HuH-7 (cell line): ENCODE measurements around the gene TGFBR2.

Source experiments
- DNase-seq: peaks from one replicate; pipeline ENCODE4 v3.0.0; 2011; ENCODE audit warnings: low spot score

The TGFBR2 gene

GRCh38 chr3:30675006-30675405, 68.6 kb downstream of the TGFBR2 start:
- no peak for DNase-seq

GRCh38 chr3:30675774-30676173, 69.4 kb downstream of the TGFBR2 start:
- DNase-seq: no peak

- no peak for DNase-seq
Observed at GRCh38 chr3:30676424-30677346, 70.3 kb downstream of the TGFBR2 start.

GRCh38 chr3:30677347-30677685, 70.9 kb downstream of the TGFBR2 start:
- no peak for DNase-seq

- DNase-seq: no peak
Observed at GRCh38 chr3:30679045-30679444, 72.6 kb downstream of the TGFBR2 start.

- DNase-seq: no peak
Observed at GRCh38 chr3:30680789-30681648, 74.6 kb downstream of the TGFBR2 start.

GRCh38 chr3:30681649-30682211, 75.3 kb downstream of the TGFBR2 start:
- DNase-seq: no peak

- no peak for DNase-seq
Observed at GRCh38 chr3:30682434-30683155, 76.2 kb downstream of the TGFBR2 start.

- no peak for DNase-seq
Observed at GRCh38 chr3:30683769-30684168, 77.4 kb downstream of the TGFBR2 start.

GRCh38 chr3:30684356-30684755, 78.0 kb downstream of the TGFBR2 start:
- no peak for DNase-seq

- no peak for DNase-seq
Observed at GRCh38 chr3:30685267-30685667, 78.9 kb downstream of the TGFBR2 start.

GRCh38 chr3:30686176-30686575, 79.8 kb downstream of the TGFBR2 start:
- DNase-seq: no peak

- DNase-seq: no peak
Observed at GRCh38 chr3:30686799-30687198, 80.4 kb downstream of the TGFBR2 start.

GRCh38 chr3:30687930-30688570, 81.6 kb downstream of the TGFBR2 start:
- no peak for DNase-seq

- DNase-seq: peak; percentile 23
Observed at GRCh38 chr3:30688776-30689641, 82.6 kb downstream of the TGFBR2 start.

- DNase-seq: no peak
Observed at GRCh38 chr3:30690199-30690598, 83.8 kb downstream of the TGFBR2 start.

- no peak for DNase-seq
Observed at GRCh38 chr3:30691249-30691880, 85.0 kb downstream of the TGFBR2 start.

- DNase-seq: no peak
Observed at GRCh38 chr3:30691944-30692343, 85.5 kb downstream of the TGFBR2 start.

GRCh38 chr3:30692498-30693130, 86.2 kb downstream of the TGFBR2 start:
- no peak for DNase-seq
